HG03378 (cell line): ENCODE measurements around the gene MEX3B.
"Not testable (repeated sequence)": the region's sequence is repeated elsewhere in the genome, so short reads cannot be mapped to it uniquely, and the experiment has no call there.

Source experiments
- ATAC-seq: cut with Tn5 transposase; IDR thresholded peaks from one replicate; pipeline ENCODE4 v1.9.1; 2021; ENCODE audit warnings: mild to moderate bottlenecking, moderate library complexity; ENCODE audit not compliant: unreplicated experiment

Gene MEX3B

DNA sequence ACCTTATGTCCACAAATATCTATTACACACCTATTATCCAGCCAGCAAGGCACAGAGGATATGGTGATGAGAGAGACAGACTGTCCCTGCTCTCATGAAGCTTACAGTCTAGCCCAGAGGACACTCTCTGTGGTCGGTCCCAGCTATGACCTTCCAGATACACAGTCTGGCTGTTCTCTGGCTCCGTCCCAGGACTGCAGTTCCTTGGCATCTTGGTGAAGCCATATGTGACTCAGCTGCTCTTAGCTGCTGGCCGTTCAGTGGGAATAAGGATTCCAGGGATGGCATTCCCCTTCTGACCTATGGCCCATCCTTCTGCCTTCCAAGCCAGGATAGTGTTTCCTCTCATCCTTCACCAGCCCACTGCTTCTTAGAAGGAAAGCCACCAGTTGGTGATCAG lies 30.8 kb downstream of the MEX3B start:
- no peak for ATAC-seq

- no peak for ATAC-seq
These were observed 32.9 kb downstream of the MEX3B start for GRCh38 chr15:82012908-82013307.

DNA sequence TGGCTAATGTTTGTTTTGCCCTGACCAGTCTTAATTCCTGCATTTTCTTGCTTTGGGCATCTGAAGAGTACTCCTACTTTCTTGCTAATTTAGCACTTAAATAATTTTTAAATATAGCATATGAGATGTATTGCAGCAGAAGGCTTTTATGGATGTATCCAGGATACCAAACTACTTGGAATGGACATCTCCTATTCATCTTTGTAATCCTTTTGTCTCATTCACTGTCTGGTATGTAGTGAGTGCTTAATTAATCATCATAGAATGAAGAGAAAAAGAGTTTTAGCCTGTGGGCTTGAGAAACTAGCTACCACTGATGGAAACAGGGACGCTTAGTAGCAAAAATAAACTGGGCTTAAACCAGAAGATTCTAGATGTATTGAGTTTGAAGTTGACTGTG lies 40.6 kb downstream of the MEX3B start:
- ATAC-seq: no peak

- no peak for ATAC-seq
These were observed 41.9 kb downstream of the MEX3B start for GRCh38 chr15:82003916-82004315.

DNA sequence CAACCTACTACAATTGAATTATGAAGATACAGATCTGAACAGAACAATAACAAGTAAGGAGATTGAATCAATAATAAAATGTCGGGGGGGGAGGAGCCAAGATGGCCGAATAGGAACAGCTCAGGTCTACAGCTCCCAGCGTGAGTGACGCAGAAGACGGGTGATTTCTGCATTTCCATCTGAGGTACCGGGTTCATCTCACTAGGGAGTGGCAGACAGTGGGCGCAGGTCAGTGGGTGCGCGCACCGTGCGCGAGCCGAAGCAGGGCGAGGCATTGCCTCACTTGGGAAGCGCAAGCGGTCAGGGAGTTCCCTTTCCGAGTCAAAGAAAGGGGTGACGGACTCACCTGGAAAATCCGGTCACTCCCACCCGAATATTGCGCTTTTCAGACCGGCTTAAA lies 50.7 kb downstream of the MEX3B start:
- not testable (repeated sequence) for ATAC-seq

DNA sequence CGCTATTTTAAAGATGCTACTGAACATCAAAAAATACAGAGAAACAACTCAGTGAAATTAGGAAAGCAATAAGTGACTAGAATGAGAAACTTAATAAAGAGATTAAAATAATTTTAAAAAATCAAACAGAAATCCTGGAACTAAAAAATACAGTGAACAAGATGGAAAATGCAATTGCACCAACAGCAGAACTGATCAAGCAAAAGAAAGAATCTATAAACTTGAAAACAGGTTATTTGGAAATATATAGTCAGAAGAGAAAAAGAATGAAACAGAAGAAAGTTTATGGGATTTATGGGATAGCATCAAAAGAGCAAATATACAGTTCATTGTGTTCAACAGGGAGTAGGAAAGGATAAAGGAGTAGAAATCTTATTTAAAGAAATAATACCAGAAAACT lies 53.3 kb downstream of the MEX3B start:
- no peak for ATAC-seq
